ENCODE measurements around the gene ULBP1.
"Not testable (repeated sequence)": the region's sequence is repeated elsewhere in the genome, so short reads cannot be mapped to it uniquely, and the experiment has no call there.

ULBP1 gene

DNA sequence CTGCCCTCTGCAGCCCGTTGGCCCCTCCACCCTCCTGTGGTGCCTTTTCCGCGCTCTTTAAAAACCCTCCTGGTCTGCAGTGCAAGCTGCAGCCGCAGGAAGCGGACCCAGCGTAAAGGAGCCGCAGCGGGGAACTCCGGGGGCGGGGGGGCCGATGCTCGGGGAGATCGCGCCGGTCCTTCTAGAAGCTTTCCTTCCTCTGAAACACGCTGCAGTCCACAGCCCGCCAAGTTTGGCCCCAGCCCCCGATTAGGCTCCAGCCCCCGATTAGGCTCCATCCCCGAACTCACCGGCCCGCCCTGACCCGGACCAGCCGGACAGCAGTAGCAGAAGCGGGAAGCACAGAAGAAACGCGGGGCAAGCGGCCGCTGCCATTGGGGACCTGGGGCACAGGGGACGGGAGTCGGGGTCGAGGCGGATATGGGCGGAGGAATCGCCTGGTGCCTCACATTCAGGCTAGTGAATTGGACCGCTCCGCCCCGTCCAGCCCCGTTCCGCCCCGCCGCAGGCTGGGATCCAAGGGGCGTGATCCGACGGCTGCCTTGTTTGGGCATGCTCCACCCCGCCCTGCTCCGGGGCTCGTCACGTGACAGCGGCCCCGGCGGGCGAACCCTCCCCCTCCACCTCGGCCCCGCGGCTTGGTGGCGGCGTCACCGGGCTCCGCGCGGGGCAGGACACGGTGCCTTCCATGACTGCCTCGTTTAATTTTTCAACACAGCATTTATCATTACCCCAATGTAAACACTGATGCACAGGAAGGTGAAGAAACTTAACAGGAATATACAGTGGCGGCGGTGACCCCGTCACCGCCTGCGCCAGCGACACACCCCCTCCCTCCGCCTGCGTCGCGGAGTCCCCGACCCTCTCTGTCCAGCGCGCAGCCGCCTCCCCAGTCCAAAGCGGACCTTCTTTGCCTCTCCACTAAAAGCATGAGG, 41.3 kb downstream of the ULBP1 start:
- peak; percentile 88 for DNase-seq (ENCODE audit: low spot score)

DNA sequence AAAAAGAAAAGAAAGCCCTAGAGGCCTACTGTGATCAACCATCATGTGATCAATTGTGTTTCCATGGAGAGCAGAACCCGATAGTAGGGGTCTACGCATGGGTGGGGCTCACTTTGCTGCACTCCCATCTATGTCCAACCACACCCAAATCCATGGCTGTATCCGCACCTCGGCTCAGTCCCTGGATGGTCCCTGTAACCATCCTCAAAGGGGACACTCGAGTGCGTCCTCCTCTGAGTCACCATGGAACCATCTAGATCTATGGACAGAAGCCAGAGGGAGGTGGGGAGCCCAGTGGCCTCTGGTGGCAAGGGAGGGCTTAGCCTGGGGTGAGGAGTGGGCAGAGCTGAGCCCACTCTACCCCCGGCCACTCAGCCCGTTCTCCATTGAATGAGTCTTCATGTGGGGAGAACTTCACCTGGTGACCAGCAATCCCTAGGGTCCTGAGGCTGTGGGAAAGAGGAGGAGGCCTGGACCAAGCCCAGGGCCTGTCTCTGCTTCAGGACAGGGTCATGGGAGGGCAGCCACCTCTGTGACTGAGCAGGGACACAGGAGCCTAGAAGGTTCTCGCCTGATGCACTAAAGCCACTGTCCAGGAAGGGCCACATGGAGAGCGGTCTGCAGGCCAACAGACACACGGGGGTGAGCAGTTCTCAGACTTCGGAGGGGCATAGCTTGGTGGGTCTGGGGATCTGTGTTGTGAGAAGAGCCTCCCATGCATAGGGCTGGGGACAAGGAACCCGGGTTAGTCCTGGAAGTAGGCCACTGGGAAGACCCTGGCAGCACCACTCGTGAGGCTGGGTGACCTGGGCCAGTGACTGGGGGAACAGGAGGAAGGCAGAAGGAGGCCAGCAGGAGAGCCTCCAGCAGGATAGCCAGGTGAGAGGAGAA, 42.3 kb downstream of the ULBP1 start:
- DNase-seq (ENCODE audit: low spot score), result no peak

DNA sequence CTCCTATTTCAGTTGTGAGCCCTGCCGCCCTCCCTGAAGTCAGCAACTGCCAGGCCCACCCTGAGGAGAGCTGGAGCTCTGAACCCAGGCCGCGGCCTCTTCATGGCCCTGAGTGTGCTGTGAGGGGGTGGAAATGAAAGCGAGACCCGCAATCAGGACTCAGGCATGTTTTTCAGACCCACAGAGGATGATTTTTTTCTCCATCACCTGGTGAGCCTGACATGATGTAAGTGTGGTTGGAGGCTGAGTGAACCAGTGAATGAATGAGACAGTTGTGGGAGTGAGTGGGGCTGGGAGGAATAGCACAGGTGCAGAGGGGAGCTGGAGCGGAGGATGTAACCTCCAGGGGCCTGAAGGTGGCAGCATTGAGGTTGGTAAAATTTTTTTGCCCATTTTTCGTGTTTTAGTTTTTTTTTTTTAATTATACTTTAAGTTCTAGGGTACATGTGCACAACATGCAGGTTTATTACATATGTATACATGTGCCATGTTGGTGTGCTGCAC, 43.3 kb downstream of the ULBP1 start:
- peak; percentile 69 for DNase-seq (ENCODE audit: low spot score)

DNA sequence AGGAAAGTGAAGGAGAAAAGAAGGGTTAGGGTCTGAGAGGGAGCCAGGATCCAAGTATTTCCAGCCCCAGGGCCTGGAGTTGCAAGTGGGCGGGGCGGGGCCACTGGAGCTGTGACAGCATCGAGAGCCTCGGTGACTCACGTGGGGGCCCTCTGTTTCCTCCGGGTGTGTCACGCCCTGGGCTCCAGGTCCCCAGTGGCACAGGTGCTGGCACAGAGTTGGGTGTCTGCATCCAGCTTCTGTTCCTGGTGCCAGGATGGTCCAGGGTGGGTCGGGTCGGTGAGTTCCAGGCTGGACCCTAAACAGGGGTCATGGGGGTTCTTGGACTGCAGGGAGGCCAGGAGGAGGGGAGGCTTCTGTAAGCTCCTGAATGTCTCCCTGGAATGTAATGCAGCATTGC, 44.8 kb downstream of the ULBP1 start:
- DNase-seq (ENCODE audit: low spot score), result no peak

DNA sequence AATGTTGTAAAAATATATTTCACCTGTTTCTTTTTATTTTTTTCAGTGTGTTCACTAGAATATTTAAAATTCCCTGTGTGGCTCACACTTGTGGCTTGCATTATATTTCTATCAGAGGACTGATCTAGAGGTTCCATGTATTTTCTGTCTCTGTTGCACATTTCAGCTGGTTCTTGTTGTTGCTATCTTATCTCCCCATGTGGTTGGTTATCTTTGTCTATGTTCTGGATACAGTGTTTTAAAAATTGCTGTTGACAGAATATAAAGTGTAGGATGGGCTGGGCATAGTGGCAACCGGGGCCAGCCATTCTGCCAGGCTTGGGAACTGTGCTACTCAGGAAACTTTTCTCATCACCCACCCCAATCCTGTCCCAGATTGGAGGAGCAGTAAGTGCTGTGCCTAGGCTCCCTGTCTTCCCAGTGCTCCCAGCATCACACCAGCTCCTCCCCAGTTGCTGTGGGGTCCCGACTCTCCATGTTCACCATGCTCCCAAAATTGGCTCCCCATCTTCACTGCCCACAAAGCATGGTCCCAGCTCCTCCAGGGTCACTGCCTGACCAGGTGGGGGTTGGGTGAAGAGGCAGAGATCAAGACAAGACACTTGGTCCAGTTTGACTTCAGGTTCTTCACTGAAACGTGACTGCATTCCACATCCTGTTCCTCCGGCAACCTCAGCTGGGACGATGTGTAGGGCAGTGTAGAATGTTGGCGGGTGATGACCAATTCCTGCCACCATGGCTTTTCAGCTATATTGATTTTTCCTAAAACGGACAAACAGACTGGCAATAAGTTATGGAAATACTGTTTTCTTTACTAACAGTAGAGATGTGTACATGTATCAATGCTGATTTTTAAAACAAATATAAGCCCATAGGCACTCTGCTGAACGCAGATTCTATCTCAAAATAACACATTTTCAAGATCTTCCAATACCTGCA, 49.4 kb downstream of the ULBP1 start:
- not testable (repeated sequence) for DNase-seq (ENCODE audit: low spot score)

DNA sequence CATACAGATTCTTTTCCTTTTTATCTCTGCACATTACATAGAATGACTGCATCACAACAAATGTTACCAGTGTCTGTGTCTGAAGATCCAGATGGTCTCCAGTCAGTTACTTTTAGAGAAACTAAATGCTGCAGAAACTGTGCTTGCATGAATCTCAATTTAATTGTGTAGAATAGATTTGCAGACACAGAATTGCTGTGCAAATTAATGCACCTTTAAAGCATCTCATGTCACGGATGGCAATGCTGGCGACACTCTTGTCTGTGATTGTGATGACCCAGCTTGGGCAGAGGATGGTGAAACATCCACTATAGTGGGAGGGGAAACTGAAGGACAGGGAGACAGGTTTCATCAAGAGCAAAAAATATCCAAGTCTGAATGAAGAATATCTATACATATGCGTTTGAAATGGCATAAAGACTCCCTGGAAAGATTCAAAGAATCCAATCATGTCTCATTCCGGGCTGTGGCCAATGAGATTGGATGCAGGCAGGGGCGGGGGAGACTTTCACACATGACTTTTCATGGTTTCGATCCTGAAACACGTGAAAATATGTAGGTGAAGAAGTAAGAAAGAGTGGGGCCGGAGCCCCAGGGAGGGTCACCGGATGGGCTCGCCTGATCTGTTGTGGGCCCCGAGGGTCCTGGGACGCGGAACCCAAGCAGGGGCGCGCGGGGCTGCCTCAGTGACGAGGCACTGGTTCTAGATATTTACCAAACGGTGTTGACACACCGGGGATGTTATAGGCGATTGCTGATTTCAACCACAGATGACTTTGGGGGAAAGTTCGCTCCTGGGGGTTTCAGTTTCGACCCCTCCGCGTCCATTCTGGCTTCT, 50.3 kb downstream of the ULBP1 start:
- not testable (repeated sequence) for DNase-seq (ENCODE audit: low spot score)

DNA sequence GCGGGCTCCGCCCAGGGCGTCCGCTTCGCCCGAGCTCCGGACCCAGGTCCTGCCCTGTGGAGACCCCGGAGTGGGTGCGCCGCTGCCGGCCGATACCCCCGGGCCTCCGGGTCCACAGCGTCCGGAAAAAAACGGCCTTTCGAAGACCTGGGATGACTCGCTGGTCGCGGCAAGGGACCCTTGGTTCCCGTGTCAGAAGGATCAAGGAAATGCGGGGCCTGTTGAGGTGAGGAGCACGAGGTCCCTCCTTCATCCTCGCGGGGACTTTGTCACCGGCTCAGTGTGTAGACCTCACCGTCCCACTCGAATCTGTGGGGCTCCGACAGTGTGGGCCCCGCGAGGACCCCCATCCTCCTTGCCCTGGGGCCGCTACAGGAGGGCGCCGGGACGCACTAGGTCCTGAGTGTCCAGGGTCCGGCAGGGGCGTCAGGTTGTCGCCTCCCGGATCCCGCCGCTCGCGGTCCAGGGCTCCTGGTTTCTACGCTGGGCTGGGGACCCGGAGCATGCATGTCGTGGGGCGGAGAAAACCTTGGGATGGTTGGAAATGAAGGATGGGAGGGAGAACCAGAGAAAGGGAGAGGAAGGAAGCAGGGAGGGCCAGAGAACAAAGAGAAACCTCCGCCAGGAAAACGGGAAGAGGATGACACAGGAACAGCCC, 51.0 kb downstream of the ULBP1 start:
- DNase-seq (ENCODE audit: low spot score), result not testable (repeated sequence)

DNA sequence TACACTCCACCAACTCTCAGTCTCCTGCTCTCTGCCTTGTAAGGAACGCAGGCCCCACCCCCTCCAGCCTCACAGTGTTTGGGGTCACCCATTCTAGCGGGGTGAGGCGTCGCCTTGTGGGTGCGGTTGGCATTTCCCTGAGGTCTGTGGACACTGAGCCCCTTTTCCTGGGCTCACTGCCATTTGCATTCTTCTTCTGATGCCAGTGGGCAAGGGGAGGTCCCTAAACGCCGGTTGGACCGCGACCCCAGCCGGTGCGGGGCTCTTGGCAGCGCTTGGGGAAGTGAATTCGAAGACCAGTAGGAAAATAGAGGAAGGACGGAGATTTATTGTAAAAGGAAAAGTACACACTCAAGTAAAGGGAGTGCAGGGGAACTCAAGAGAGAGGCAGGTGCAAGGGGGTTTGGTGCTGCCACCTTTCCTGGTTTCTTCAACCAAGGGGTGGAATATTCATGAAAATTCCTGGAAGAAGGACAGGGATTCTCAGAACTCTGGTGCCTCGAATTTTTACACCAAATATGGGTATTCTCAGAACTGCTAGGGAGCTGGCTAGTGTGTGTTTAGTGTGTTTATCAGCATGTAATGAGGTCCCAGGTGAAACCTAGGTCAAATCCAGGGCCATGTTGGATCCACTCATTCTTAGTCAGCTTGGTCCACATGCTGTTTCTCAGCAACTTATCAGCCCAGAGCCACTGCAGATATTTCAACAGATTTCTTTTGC, 51.7 kb downstream of the ULBP1 start:
- not testable (repeated sequence) for DNase-seq (ENCODE audit: low spot score)

DNA sequence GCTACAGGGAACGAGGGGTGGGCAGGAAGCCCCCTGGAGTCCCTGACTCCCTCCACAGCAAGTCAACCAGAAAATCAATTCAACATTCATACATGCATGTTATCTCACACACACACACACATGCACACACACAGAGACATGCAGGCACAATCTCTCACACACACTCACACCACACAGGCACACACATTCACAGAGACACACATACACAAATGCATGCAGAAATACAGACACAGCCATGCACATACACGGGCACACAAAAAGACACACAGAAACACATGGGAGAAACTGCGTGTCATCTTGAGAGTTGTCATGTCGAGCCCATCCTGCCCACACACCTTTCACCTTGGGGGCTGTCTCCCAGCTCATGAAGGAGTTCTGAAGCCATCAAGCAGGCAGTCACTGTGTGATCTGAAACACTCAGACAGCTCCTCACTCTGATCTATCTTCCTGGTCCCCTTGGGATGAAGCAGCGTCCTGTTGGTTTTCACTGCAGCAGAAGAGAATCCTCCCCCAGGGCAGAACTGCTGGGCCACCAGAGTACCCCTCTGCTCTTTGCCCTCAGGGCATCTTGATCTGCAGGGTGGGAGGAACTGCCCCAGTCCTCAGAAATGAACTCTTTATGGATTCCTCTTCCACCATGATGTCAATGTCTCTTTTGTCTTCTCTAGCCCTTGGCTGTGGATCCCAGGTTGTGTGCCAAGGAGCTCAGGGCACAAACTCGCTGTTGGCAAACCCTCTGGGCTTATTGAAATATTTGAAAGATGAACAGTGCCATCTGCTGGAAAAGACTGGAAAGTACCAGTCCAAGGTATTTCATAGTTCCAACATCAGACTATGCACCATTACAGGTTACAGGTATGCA, 52.8 kb downstream of the ULBP1 start:
- peak; percentile 82 for DNase-seq (ENCODE audit: low spot score)

DNA sequence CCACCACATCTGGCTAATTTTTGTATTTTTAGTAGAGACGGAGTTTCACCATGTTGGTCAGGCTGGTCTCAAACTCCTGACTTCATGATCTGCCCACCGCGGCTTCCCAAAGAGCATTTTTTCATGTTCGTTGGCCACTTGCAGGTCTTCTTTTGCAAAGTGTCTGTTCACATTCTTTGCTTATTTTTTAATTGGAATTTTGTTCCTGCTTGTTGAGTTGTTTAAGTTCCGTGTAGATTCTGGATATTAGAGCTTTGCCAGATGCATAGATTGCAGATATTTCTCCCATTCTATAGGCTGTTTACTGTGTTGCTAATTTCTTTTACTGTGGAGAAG, 53.4 kb downstream of the ULBP1 start:
- not testable (repeated sequence) for DNase-seq (ENCODE audit: low spot score)

DNA sequence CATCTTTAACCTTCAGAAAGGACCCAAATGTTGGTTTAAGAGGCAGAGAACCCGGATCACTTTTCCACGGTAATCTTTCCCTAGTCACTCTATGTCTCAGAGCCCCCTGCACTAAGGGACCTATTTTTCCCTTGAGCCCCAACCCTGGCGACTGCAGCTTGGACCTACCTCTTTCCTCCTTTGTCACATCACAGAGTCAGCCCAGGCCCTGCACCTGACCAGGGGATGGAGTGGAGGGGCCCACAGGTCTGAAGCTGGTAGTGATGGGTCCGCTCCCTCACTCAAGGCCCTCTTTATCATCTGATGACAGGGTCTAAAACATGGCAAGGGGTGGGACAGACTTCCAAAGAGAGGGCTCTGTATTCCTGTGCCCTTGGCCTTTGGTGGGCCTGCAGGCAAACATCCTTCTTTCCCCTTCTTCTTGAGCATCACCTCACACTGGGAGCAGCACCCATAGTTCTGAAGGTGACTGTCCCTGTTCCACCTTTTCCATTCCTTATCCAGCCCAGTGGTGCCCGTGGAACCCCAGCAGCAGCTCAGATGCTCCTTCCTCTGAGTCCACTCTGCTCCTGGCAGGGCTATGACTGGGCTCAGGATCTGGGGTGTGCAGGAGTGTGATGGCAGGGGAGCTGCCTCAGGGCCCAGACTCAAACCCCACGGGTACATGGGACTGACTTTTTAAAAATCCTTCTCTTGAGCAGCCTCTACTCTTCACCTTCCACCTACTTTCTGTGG, 55.3 kb downstream of the ULBP1 start:
- no peak for DNase-seq (ENCODE audit: low spot score)

DNA sequence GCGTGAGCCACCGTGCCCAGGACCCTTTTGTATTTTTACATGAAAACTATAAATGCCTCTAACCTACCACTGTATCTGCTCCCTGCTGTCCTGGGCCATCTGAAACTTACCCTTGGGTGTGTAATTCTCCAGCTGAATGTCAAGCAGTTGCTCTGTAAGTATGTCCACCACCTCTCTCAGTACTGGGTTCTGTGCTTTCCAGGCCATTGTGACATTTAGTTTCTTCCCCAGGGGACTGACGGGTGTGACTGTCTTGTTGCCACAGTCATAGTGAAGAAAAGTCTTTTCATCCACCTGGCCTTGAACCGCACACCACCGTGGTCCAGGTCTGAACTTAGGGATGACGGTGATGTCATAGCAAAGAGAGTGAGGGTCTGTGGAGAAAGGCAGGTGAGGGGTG, 58.1 kb downstream of the ULBP1 start:
- not testable (repeated sequence) for DNase-seq (ENCODE audit: low spot score)

All from NAMALWA (cell line).